Stimulated activated CD8-positive, alpha-beta memory T cell treated with anti-CD3 and anti-CD28 coated beads, Interleukin-4, amount 100 ng/mL, for 48 hours (primary cell): ENCODE data around the gene C11orf24.
"Not testable (repeated sequence)": the region's sequence is repeated elsewhere in the genome, so short reads cannot be mapped to it uniquely, and the experiment has no call there.

Source experiments
- DNase-seq: peaks from one replicate; pipeline ENCODE4 v3.0.0-alpha.2; 2020

Gene C11orf24

GRCh38 chr11:68269414-68270081 is 2.2 kb downstream of the C11orf24 start:
- DNase-seq: no peak

- DNase-seq: no peak
Measured at GRCh38 chr11:68267881-68268240, 3.9 kb downstream of the C11orf24 start.

- no peak for DNase-seq
Measured at GRCh38 chr11:68266936-68267880, 4.6 kb downstream of the C11orf24 start.

GRCh38 chr11:68266121-68266891 is 5.5 kb downstream of the C11orf24 start:
- no peak for DNase-seq

- no peak for DNase-seq
Measured at GRCh38 chr11:68264741-68265540, 6.8 kb downstream of the C11orf24 start.

GRCh38 chr11:68264244-68264643 is 7.5 kb downstream of the C11orf24 start:
- DNase-seq: no peak

- no peak for DNase-seq
Measured at GRCh38 chr11:68263444-68264035, 8.2 kb downstream of the C11orf24 start.

GRCh38 chr11:68262544-68262827 is 9.3 kb downstream of the C11orf24 start:
- no peak for DNase-seq

GRCh38 chr11:68261749-68262543 is 9.8 kb downstream of the C11orf24 start:
- DNase-seq: no peak

- no peak for DNase-seq
Measured at GRCh38 chr11:68261006-68261405, 10.8 kb downstream of the C11orf24 start.

GRCh38 chr11:68260484-68260883 is 11.3 kb downstream of the C11orf24 start:
- DNase-seq: no peak

- no peak for DNase-seq
Measured at GRCh38 chr11:68259122-68259959, 12.4 kb downstream of the C11orf24 start.

GRCh38 chr11:68258363-68258765 is 13.4 kb downstream of the C11orf24 start:
- DNase-seq: no peak

- DNase-seq: peak; percentile 99
Measured at GRCh38 chr11:68257477-68258362, 14.1 kb downstream of the C11orf24 start.

- DNase-seq: no peak
Measured at GRCh38 chr11:68256331-68256741, 15.4 kb downstream of the C11orf24 start.

- no peak for DNase-seq
Measured at GRCh38 chr11:68255526-68255925, 16.2 kb downstream of the C11orf24 start.

GRCh38 chr11:68254421-68254820 is 17.4 kb downstream of the C11orf24 start:
- no peak for DNase-seq

- DNase-seq: no peak
Measured at GRCh38 chr11:68251765-68252164, 20.0 kb downstream of the C11orf24 start.

GRCh38 chr11:68244912-68245311 is 26.9 kb downstream of the C11orf24 start:
- DNase-seq: not testable (repeated sequence)
